ENCODE measurements around the gene PCDH1.
"Not testable (repeated sequence)": the region's sequence is repeated elsewhere in the genome, so short reads cannot be mapped to it uniquely, and the experiment has no call there.

Gene PCDH1

GRCh38 chr5:141906972-141907371 is 28.8 kb upstream of the PCDH1 start:
- no peak for TF ChIP-seq ZFX (IDR thresholded peaks at IDR 0.05)
- no peak for TF ChIP-seq CTCF (conservative IDR thresholded peaks at IDR 0.05)

GRCh38 chr5:141906517-141906916 is 28.3 kb upstream of the PCDH1 start:
- TF ChIP-seq CTCF (conservative IDR thresholded peaks at IDR 0.05): no peak
- TF ChIP-seq ZFX (IDR thresholded peaks at IDR 0.05): no peak
- H3K27ac ChIP-seq: no peak overlapping the region

More at GRCh38 chr5:141906972-141907371, 28.8 kb upstream of the PCDH1 start:
- H3K27ac ChIP-seq: no peak overlapping the region

- no peak overlapping the region for H3K27ac ChIP-seq
- TF ChIP-seq CTCF (conservative IDR thresholded peaks at IDR 0.05) (no peak), ZFX (IDR thresholded peaks at IDR 0.05) (no peak)
Observed at GRCh38 chr5:141904551-141904950, 26.3 kb upstream of the PCDH1 start.

GRCh38 chr5:141903261-141903660 is 25.1 kb upstream of the PCDH1 start:
- TF ChIP-seq ZFX (IDR thresholded peaks at IDR 0.05): no peak
- no peak for TF ChIP-seq CTCF (conservative IDR thresholded peaks at IDR 0.05)
- no peak overlapping the region for H3K27ac ChIP-seq

GRCh38 chr5:141902015-141902814 is 24.0 kb upstream of the PCDH1 start:
- H3K27ac ChIP-seq: no peak overlapping the region
- TF ChIP-seq ZFX (IDR thresholded peaks at IDR 0.05) (no peak), CTCF (conservative IDR thresholded peaks at IDR 0.05) (no peak)

- no peak overlapping the region for H3K27ac ChIP-seq
- TF ChIP-seq ZFX (IDR thresholded peaks at IDR 0.05) (no peak), CTCF (conservative IDR thresholded peaks at IDR 0.05) (no peak)
Observed at GRCh38 chr5:141898448-141899049, 20.3 kb upstream of the PCDH1 start.

GRCh38 chr5:141897425-141897824 is 19.2 kb upstream of the PCDH1 start:
- TF ChIP-seq CTCF (conservative IDR thresholded peaks at IDR 0.05) (no peak), ZFX (IDR thresholded peaks at IDR 0.05) (no peak)
- H3K27ac ChIP-seq: no peak overlapping the region

GRCh38 chr5:141890429-141890828 is 12.2 kb upstream of the PCDH1 start:
- not testable (repeated sequence) for H3K27ac ChIP-seq

Measured in C4-2B (cell line).